ENCODE measurements around the gene ALOX12. TPM values are rescaled to one million over a fixed set of nuclear protein-coding genes. Genes with fewer than 3 reads are reported as not detected.
"Not testable (repeated sequence)": the region's sequence is repeated elsewhere in the genome, so short reads cannot be mapped to it uniquely, and the experiment has no call there.

Gene ALOX12
- total RNA-seq, 1 donor from 2014 or later: not detected

- no peak for DNase-seq (ENCODE audit: extremely low read depth, low read depth, low spot score)
Observed at GRCh38 chr17:7043182-7043496, 47.3 kb downstream of the ALOX12 start.

DNA sequence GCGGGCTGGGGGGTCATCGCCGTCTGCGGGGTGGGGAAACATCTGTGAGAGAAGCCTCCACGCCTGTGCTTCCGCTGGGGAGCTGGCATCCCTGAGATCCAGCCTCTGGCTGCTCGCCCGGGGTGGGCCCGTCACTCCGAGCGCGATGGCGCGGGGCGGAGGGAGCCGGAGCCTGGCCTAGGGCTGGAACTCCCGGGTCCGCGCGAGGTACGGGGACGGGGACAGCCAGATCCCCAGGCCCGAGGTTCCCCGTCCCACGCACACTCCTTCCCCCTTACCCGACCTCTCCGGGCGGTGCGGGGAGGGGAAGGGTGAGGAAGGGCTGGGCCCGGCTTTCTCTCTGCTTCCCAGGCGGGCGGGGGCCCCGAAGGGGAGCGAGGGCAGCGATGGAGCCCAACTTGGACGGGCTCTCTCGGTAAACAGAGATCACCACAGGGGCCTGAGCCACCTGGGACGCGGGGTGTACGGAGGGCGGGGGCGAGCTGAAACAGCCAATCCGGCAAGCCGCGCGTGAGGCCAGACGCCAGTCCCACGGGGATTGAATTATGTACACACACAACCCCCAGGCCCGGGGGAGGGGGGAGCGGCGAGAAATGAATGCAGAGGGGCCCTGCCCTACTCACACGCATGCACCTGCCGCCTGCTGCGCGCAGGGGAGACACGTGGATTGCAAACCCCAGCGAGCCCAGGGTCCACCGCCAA, 47.8 kb downstream of the ALOX12 start, which contains the start of gene SLC16A11:
SLC16A11 (minus strand) TSS at position 596 of the 702 bp plus-strand sequence; CDS start at position 17, 579 bp downstream.
- DNase-seq (ENCODE audit: extremely low read depth, low read depth, low spot score): no peak

DNA sequence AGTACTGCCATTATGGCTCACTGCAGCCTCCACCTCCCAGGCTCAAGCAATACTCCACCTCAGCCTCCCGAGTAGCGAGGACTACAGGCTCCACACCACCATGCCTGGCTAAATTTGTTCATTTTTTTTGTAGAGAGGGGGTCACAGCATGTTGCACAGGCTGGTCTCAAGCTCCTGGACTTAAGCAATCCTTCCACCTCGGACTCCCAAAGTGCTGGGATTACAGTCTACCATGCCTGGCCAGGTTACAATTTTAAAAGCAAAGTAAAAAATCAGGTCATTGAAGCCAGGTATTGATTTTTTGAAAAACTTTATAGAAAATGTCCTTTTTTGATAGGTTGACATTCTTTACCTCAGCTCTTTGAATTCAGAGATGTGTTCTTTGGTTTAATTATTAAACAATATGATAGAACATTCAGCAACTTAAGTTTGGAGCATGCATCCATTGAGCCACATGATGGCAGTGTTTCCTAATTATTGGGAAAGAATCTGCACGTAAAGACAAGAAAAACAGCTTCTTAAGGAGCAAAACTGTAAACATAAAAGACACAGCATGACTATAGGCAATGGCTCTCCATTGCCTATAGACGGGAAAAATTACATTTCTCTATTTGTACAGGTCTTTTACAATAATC, 49.8 kb downstream of the ALOX12 start:
- peak; percentile 66 for DNase-seq (ENCODE audit: extremely low read depth, low read depth, low spot score)

- DNase-seq (ENCODE audit: extremely low read depth, low read depth, low spot score): no peak
Observed at GRCh38 chr17:7046127-7046724, 50.4 kb downstream of the ALOX12 start.

DNA sequence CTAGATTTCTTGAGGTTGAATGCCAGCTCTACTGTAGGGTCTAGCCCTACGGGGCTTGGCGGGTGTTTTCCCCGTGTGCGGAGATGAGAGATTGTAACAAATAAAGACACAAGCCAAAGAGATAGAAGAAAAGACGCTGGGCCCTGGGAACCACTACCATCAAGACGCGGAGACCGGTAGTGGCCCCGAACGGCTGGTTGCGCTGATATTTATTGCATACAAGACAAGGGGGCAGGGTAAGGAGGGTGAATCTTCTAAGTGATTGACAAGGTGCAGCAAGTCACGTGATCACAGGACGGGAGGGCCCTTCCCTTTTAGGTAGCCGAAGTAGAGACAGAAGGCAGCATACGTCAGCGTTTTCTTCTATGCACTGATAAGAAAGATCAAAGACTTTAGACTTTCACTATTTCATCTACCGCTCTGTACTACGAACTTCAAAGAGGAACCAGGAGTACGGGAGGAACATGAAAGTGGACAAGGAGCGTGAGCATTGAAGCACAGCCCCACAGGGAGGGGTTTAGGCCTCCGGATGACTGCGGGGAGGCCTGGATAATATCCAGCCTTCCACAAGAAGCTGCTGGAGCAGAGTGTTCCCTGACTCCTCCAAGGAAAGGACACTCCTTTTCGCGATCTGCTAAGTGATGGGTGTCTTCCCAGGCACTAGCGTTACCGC, 51.0 kb downstream of the ALOX12 start:
- DNase-seq (ENCODE audit: extremely low read depth, low read depth, low spot score): not testable (repeated sequence)

DNA sequence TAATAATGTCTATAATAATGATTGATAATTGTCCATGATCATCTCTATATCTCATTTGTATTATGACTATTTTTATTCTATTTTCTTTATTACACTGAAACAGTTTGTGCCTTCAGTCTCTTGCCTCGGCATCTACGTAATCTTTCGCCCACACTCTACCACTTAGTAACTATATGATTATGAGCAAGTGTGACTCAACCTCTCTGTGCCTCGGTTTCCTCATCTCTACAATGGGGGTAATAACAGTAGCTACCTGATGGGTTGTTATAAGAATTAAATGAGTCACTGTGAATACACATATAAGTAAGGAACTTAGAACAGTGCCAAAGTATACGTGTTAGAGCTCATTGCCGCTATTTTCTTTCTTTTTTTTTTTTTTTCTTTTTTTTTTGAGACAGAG, 51.7 kb downstream of the ALOX12 start:
- DNase-seq (ENCODE audit: extremely low read depth, low read depth, low spot score): no peak

DNA sequence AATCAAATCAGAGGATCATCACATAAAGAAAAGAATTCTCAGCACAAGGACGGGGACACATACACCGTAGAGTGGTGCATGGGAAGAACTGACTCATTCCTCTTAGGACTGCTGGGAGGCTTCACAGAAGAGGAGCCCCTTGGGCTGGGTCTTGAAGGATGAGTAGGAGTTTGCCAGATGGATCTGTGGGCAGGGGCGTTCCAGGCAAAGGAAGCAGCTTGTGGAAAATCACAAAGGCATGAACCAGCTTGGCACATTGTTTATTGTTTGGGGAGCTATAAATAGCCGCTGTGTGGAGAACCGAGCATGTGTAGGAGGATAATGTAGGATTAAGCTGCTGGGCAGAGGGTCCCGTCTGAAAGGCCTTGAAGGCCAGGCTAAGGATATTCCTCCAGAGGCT, 53.1 kb downstream of the ALOX12 start:
- DNase-seq (ENCODE audit: extremely low read depth, low read depth, low spot score): no peak

DNA sequence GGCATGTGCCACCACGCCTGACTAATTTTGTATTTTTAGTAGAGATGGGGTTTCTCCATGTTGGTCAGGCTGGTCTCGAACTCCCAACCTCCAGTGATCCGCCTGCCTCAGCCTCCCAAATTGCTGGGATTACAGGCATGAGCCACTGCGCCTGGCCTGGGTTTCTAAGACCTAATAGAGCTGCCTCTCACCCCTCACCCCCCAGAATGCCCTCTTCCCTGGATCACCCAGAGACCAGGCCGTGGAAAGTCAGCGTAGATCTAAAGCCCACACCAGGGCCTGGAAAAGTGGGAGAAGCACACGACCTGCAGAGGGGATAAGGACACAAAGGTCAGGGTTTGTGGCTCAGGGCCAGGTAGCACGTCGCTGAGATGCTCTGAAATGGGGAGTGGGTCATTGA, 54.7 kb downstream of the ALOX12 start:
- not testable (repeated sequence) for DNase-seq (ENCODE audit: extremely low read depth, low read depth, low spot score)

DNA sequence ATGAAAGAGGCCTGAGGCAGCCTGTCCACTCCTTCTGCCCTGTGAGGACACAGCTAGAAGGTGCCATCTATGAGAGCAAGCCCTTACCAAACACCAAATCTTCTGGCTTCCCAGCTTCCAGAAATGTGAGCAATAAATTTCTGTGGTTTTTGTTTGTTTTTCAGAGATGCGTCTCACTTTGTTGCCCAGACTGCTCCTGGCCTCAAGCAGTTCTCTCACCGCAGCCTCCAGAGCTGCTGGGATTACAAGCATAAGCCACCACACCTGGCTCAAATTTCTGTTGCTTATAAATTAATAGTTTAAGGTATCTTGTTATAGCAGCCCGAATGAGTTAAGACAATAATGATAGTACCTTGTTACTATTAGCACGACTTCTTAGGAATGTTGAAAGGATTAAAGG, 60.5 kb downstream of the ALOX12 start:
- DNase-seq (ENCODE audit: extremely low read depth, low read depth, low spot score): no peak

DNA sequence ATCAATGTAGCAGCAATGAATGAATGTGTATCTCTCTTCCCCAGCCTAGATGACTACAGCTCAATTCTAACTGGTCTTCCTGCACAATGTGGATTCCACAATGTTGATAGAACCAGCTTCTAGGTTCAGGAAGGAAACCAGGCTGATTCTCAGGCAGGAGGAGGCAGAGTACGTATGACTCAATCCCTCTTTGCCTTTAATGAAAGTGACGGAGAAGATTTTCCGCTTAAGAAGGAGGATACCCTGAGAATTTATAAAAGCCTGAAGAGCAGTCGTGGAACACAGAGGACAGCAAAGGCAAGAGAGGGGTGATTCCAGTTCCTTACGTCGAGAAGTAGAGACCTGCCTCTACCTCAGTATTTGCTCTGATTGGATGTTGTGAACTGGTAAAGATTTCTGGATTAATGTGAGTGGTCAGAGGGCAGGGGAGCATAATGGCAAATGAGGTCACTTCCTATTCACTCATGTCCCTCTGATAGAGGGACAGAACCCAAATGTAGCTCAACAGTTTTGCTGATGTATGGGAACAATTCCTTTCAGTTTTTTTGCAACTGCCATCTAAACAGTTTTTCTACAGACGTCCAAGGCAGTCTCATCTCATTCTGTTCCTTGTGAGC, 63.1 kb downstream of the ALOX12 start:
- peak; percentile 95 for DNase-seq (ENCODE audit: extremely low read depth, low read depth, low spot score)

Other genes with a start within 250 kb of the ALOX12 start
- gene XAF1, start 240.0 kb upstream of the ALOX12 start, total RNA-seq: 19.4 and 82.8 TPM in 2 replicates
- 0.29 and 0.58 TPM in 2 replicates for gene FBXO39, start 219.8 kb upstream of the ALOX12 start, total RNA-seq
- gene TEKT1, start 164.3 kb upstream of the ALOX12 start, total RNA-seq: not detected in 2 replicates
- gene RNASEK, start 16.6 kb downstream of the ALOX12 start, total RNA-seq: 459 and 493 TPM in 2 replicates
- gene BCL6B, start 27.0 kb downstream of the ALOX12 start, total RNA-seq: 120 and 180 TPM in 2 replicates
- gene SLC16A13, start 40.0 kb downstream of the ALOX12 start, total RNA-seq: 6.6 and 7.9 TPM in 2 replicates
- gene SLC16A11, start 48.0 kb downstream of the ALOX12 start, total RNA-seq: 0.12 and 0.44 TPM in 2 replicates
- not detected in 2 replicates for gene CLEC10A, start 84.2 kb downstream of the ALOX12 start, total RNA-seq
- not detected in 2 replicates for gene ASGR2, start 118.8 kb downstream of the ALOX12 start, total RNA-seq
- 2.6 and 5.4 TPM in 2 replicates for gene ASGR1, start 183.3 kb downstream of the ALOX12 start, total RNA-seq
- gene DLG4, start 223.8 kb downstream of the ALOX12 start, total RNA-seq: 10.8 and 22.3 TPM in 2 replicates
- gene ACADVL, start 223.9 kb downstream of the ALOX12 start, total RNA-seq: 252 and 369 TPM in 2 replicates
- gene DVL2, start 238.5 kb downstream of the ALOX12 start, total RNA-seq: 36.9 and 41.6 TPM in 2 replicates
- 42.9 and 53.0 TPM in 2 replicates for gene PHF23, start 243.4 kb downstream of the ALOX12 start, total RNA-seq
- 548 and 565 TPM in 2 replicates for gene GABARAP, start 246.4 kb downstream of the ALOX12 start, total RNA-seq

Measured in glomerular endothelial cell (primary cell).